ENCODE data around the gene NCKAP5. TPM values are rescaled to one million over a fixed set of nuclear protein-coding genes. Genes with fewer than 3 reads are reported as not detected.

The NCKAP5 gene
- total and polyA plus RNA-seq, 2 of the 13 experiments (the other 11 are each of a cell fraction or from before 2014, with no cell fraction given) = 0.01 TPM; not detected in 1

DNA sequence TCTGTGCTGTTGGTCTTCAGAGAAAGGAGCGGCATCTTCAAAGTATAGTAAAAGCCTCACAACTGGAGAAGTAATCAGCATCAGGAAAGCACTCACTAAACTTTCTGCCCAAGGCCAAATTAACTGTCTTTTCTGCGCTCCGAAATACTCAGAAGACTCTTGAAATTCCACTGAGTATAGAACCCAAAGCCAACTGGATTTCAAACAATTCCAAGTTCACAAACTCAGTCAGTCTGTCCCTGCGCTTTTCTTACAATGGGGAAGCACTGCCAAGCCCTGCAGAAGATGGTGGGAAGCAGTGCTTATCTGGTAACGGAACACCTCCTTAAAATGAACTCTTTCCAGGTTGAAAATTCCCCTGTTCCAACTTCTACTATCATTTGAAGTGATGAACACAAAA, 193.5 kb downstream of the NCKAP5 start:
- ATAC-seq (no peak), FAIRE-seq (no peak), DNase-seq (ENCODE audit: low spot score) (no peak)
- intact Hi-C loops (cut with micrococcal nuclease; ENCODE audit: unreplicated experiment) = no loop called here
- Histone ChIP-seq H3K79me2 (ENCODE audit: insufficient read depth, low read length) (no peaks in the 10 kb centered on the region), H3K4me1 (ENCODE audit: insufficient read depth, low read length) (no peaks in the 10 kb centered on the region), H3K27ac (ENCODE audit: extremely low read length, insufficient read depth, low read length) (no peak overlapping the region), H3K4me2 (ENCODE audit: low read depth, low read length) (no peak overlapping the region), H3K4me3 (replicated peaks in 1 of 3; ENCODE audit: insufficient read depth in 1 of 3, low read depth in 2 of 3, low read length in 3 of 3) (no peak overlapping the region), H3K27me3 (ENCODE audit: control insufficient read depth in 1 of 2, insufficient read depth in 2 of 2, low read length in 2 of 2) (no peaks in the 10 kb centered on the region; a peak in 1 of 5 replicates), H3K9me3 (ENCODE audit: low read length) (peaks cover 3% of the 10 kb centered on the region; the same call in 1 of the 2 replicates), H2AFZ (ENCODE audit: low read length) (no peak overlapping the region), H3K36me3 (replicated peaks in 1 of 2; ENCODE audit: control insufficient read depth in 1 of 2, insufficient read depth in 2 of 2, low read length in 2 of 2) (no peaks in the 10 kb centered on the region), H4K20me1 (ENCODE audit: insufficient read depth, low read length) (no peaks in the 10 kb centered on the region), H3K9ac (ENCODE audit: insufficient read depth, low read depth, low read length) (no peak overlapping the region)
- in situ Hi-C loops (cut with HindIII; ENCODE audit: extremely low pct_ligation_motif_present, low pct_unique_long_range_greater_than_20kb) = no loop called here
- no peak for TF ChIP-seq BRCA1 (CRISPR knock-in tag; IDR thresholded peaks at IDR 0.05)
- TF ChIP-seq ZNF557 (CRISPR knock-in tag; IDR thresholded peaks at IDR 0.05) = no peak
- TF ChIP-seq HNRNPH1 (optimal IDR thresholded peaks at IDR 0.05; ENCODE audit: low read depth, low read length) = no peak
- TF ChIP-seq RCOR2 (CRISPR knock-in tag; IDR thresholded peaks at IDR 0.05) = no peak
- TF ChIP-seq AKNA (CRISPR knock-in tag; IDR thresholded peaks at IDR 0.05; ENCODE audit: borderline replicate concordance) = no peak
- TF ChIP-seq ZSCAN12 (CRISPR knock-in tag; IDR thresholded peaks at IDR 0.05) = no peak
- TF ChIP-seq MEIS2 (CRISPR knock-in tag; IDR thresholded peaks at IDR 0.05) = no peak
- no peak for TF ChIP-seq SRSF1 (optimal IDR thresholded peaks at IDR 0.05; ENCODE audit: low read depth, low read length)
- TF ChIP-seq NFE2L1 (CRISPR knock-in tag; IDR thresholded peaks at IDR 0.05; ENCODE audit: borderline replicate concordance) = no peak
- no peak for TF ChIP-seq ZFYVE20 (CRISPR knock-in tag; IDR thresholded peaks at IDR 0.05; ENCODE audit: borderline replicate concordance, low read depth)
- TF ChIP-seq, protein P1, sequence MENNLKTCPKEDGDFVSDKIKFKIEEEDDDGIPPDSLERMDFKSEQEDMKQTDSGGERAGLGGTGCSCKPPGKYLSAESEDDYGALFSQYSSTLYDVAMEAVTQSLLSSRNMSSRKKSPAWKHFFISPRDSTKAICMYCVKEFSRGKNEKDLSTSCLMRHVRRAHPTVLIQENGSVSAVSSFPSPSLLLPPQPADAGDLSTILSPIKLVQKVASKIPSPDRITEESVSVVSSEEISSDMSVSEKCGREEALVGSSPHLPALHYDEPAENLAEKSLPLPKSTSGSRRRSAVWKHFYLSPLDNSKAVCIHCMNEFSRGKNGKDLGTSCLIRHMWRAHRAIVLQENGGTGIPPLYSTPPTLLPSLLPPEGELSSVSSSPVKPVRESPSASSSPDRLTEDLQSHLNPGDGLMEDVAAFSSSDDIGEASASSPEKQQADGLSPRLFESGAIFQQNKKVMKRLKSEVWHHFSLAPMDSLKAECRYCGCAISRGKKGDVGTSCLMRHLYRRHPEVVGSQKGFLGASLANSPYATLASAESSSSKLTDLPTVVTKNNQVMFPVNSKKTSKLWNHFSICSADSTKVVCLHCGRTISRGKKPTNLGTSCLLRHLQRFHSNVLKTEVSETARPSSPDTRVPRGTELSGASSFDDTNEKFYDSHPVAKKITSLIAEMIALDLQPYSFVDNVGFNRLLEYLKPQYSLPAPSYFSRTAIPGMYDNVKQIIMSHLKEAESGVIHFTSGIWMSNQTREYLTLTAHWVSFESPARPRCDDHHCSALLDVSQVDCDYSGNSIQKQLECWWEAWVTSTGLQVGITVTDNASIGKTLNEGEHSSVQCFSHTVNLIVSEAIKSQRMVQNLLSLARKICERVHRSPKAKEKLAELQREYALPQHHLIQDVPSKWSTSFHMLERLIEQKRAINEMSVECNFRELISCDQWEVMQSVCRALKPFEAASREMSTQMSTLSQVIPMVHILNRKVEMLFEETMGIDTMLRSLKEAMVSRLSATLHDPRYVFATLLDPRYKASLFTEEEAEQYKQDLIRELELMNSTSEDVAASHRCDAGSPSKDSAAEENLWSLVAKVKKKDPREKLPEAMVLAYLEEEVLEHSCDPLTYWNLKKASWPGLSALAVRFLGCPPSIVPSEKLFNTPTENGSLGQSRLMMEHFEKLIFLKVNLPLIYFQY (CRISPR knock-in tag; IDR thresholded peaks at IDR 0.05; ENCODE audit: borderline replicate concordance) = no peak
- no peak for TF ChIP-seq CHCHD3 (CRISPR knock-in tag; IDR thresholded peaks at IDR 0.05)
- ChIA-PET POLR2A (no interaction called here), CTCF (ENCODE audit: low intra/inter-chr PET ratio, low total read pairs) (no interaction called here)
- no TSS peak for BruUV-seq (replicated peaks)
- WGBS (ENCODE audit: low lambda C conversion rate) = 38% methylated on average over 5 of the region's 5 CpGs

All from HepG2 (cell line).